CD14-positive monocyte (primary cell): Measurements from ENCODE around the gene UBE2G1. TPM values are rescaled to one million over a fixed set of nuclear protein-coding genes. Genes with fewer than 3 reads are reported as not detected.

ENCODE experiments used
- DNase-seq, 3 donors: peaks; one replicate each; pipeline ENCODE4 v3.0.0-alpha.2; 2011 to 2022
- H2AFZ ChIP-seq: 2 replicates; pipeline ENCODE4 v1.6.0; 2012; ENCODE audit warnings: mild to moderate bottlenecking, low read depth, low read length, inconsistent platforms; ENCODE audit not compliant: insufficient read depth, poor library complexity, severe bottlenecking
- H3K27ac ChIP-seq, 2 donors: 1 replicate in 1 of 2; 2 replicates in 1 of 2; pipeline ENCODE4 v1.5.1; 2012 to 2013; ENCODE audit warnings: low read length in 2 of 2, control low read depth in 1 of 2, inconsistent platforms in 1 of 2, low read depth in 1 of 2, mild to moderate bottlenecking in 1 of 2
- H3K27me3 ChIP-seq, 2 donors: one replicate each; pipeline versions ENCODE4 v1.6.0 to v1.6.1; 2011 to 2013; ENCODE audit warnings: low read length in 2 of 2; ENCODE audit not compliant: control insufficient read depth in 2 of 2, insufficient read depth in 2 of 2
- H3K36me3 ChIP-seq, 2 donors: replicated peaks in 1 of 2; 1 replicate in 1 of 2; 2 replicates in 1 of 2; pipeline versions ENCODE4 v1.5.1 to v1.6.1; 2012 to 2013; ENCODE audit warnings: low read length in 2 of 2, control low read depth in 1 of 2, inconsistent platforms in 1 of 2, mild to moderate bottlenecking in 1 of 2; ENCODE audit not compliant: insufficient read depth in 2 of 2, control insufficient read depth in 1 of 2
- H3K4me1 ChIP-seq, 2 donors: 1 replicate in 1 of 2; 2 replicates in 1 of 2; pipeline versions ENCODE4 v1.5.1 to v1.6.1; 2012 to 2013; ENCODE audit warnings: low read length in 2 of 2, control low read depth in 1 of 2, inconsistent platforms in 1 of 2, mild to moderate bottlenecking in 1 of 2, moderate library complexity in 1 of 2; ENCODE audit not compliant: insufficient read depth in 2 of 2, control insufficient read depth in 1 of 2
- H3K4me2 ChIP-seq: replicated peaks from 2 replicates; pipeline ENCODE3; 2012; ENCODE audit warnings: low read length, moderate library complexity, mild to moderate bottlenecking; ENCODE audit not compliant: poor library complexity, severe bottlenecking; ENCODE audit errors: extremely low read depth
- H3K4me3 ChIP-seq, 3 experiments: fragments of 200-600 bp in 1 of 3; sonication (generic) in 1 of 3; replicated peaks in 1 of 3; 1 replicate in 2 of 3; 2 replicates in 1 of 3; pipeline ENCODE4 v1.5.1; 2011 to 2013; ENCODE audit warnings: low read length in 3 of 3, mild to moderate bottlenecking in 3 of 3, control low read depth in 2 of 3, low read depth in 2 of 3, inconsistent platforms in 1 of 3, moderate library complexity in 1 of 3
- H3K79me2 ChIP-seq: 2 replicates; pipeline ENCODE4 v1.6.0; 2012; ENCODE audit warnings: mild to moderate bottlenecking, control low read depth, inconsistent platforms, low read length, moderate library complexity; ENCODE audit not compliant: insufficient read depth
- H3K9ac ChIP-seq: 2 replicates; pipeline ENCODE4 v1.6.0; 2017; ENCODE audit warnings: low read length, mild to moderate bottlenecking; ENCODE audit not compliant: insufficient read depth, poor library complexity, severe bottlenecking
- H3K9me3 ChIP-seq, 2 donors: replicated peaks in 1 of 2; 1 replicate in 1 of 2; 2 replicates in 1 of 2; pipeline versions ENCODE4 v1.5.1 to v1.6.1; 2012 to 2013; ENCODE audit warnings: low read length in 2 of 2, control low read depth in 1 of 2; ENCODE audit not compliant: control insufficient read depth in 1 of 2, insufficient read depth in 1 of 2
- H4K20me1 ChIP-seq: 2 replicates; pipeline ENCODE4 v1.6.0; 2012; ENCODE audit warnings: mild to moderate bottlenecking, low read length, control low read depth, moderate library complexity; ENCODE audit not compliant: insufficient read depth
- H3K27ac Mint-ChIP-seq, 7 donors: one replicate each; pipeline ENCODE4 v1.8.0; 2020; ENCODE audit warnings: mild to moderate bottlenecking in 7 of 7, mixed read lengths in 7 of 7, moderate library complexity in 6 of 7, inconsistent platforms in 2 of 7
- H3K27me3 Mint-ChIP-seq, 3 donors: one replicate each; pipeline ENCODE4 v1.8.0; 2021 to 2022; ENCODE audit warnings: low read depth in 3 of 3, mild to moderate bottlenecking in 3 of 3, mixed read lengths in 3 of 3, moderate library complexity in 3 of 3, inconsistent platforms in 1 of 3
- H3K36me3 Mint-ChIP-seq, 2 donors: one replicate each; pipeline ENCODE4 v1.8.0; 2020; ENCODE audit warnings: mixed read lengths in 2 of 2, inconsistent platforms in 1 of 2, mild to moderate bottlenecking in 1 of 2
- H3K4me1 Mint-ChIP-seq: one replicate; pipeline ENCODE4 v1.8.0; 2020; ENCODE audit warnings: mild to moderate bottlenecking, mixed read lengths
- H3K4me3 Mint-ChIP-seq, 2 donors: one replicate each; pipeline ENCODE4 v1.8.0; 2020; ENCODE audit warnings: mild to moderate bottlenecking in 2 of 2, mixed read lengths in 2 of 2, moderate library complexity in 1 of 2
- H3K9me3 Mint-ChIP-seq, 7 donors: one replicate each; pipeline ENCODE4 v1.8.0; 2020 to 2022; ENCODE audit warnings: mixed read lengths in 7 of 7, mild to moderate bottlenecking in 6 of 7, moderate library complexity in 6 of 7, inconsistent platforms in 2 of 7
- WGBS: methylation state at CpG from one replicate; pipeline ENCODE4 v1.1.5; 2013; ENCODE audit warnings: missing lambda C conversion rate; ENCODE audit not compliant: insufficient coverage; 5-methylcytosine and 5-hydroxymethylcytosine counted together
- intact Hi-C, 2 donors: fragments of 100-400 bp; cut with micrococcal nuclease; formaldehyde crosslinking; loops; one replicate each; pipeline versions ENCODE4 v1.15.0 to v1.15.1; 2023
- polyA plus RNA-seq, 3 donors: library from polyadenylated mRNA; depleted of rRNA in 1 of 3; unstranded in 2 of 3; stranded (reverse) in 1 of 3; fragments of 300-500 nt in 2 of 3; fragments of >200 nt in 1 of 3; fragmentation: Illumina TruSeq in 2 of 3; gene quantifications; 1 replicate in 2 of 3; 2 replicates in 1 of 3; pipeline ENCODE4 v1.2.3, GENCODE V29; 2012 to 2021
- TF ChIP-seq, protein P1 (sequence below): fragments of 200-600 bp; IDR thresholded peaks from one replicate; pipeline ENCODE4 v1.8.0; 2022; ENCODE audit warnings: antibody characterized with exemption, mild to moderate bottlenecking

UBE2G1 gene
- polyA plus RNA-seq, 3 donors, result 18.3 to 41.4 (median 29.3) TPM

DNA sequence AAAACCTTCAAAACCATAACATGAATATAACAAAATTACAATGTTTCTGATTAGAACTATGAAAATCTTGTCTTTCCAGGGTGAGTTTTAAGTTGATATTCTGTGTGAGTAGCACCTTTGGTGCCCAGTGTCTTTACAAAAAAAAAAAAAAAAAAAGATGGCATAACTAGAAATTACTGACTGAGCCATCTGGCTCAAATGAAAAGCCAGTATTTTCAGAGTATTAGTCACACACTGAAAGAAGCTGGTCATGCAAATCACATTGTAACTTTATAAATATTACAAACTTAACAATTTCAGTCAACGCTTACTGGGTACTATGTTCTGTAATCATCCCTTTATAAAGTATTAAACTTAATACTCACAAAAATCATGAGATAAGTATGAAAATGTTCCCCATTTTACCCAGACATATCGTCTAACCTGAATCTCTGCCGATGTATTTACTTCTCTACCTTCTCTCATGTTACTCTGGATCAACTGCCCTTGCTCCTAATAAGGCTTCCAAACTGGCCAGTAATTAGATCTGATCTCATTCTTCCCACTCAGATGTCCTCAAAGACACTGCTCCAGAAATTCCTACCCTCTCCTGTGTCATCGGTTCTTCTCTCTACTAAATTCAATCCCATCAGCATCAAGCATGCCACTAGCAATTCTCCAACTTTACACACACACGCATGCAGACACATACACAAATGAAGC, 25.4 kb downstream of the UBE2G1 start:
- no peak overlapping the region for H3K4me2 ChIP-seq
- no peak overlapping the region for H2AFZ ChIP-seq
- no peak overlapping the region for H3K27ac ChIP-seq
- H3K27me3 ChIP-seq, result no peaks in the 10 kb centered on the region
- intact Hi-C loops, result no loop called here
- no peak overlapping the region for H3K4me3 ChIP-seq
- Mint-ChIP-seq H3K27me3 (peaks cover 0 to 1% (median 0%) of the 10 kb centered on the region in 3 donors), H3K4me3 (no peak overlapping the region), H3K9me3 (no peaks in the 10 kb centered on the region), H3K36me3 (peaks cover 0 to 9% of the 10 kb centered on the region in 2 donors), H3K27ac (no peak overlapping the region), H3K4me1 (peaks cover 9% of the 10 kb centered on the region)
- 88% methylated on average over 4 of the region's 5 CpGs for WGBS
- no peak overlapping the region for H3K9ac ChIP-seq
- H3K36me3 ChIP-seq, result peaks cover 0 to 9% of the 10 kb centered on the region in 2 donors
- TF ChIP-seq, protein P1, sequence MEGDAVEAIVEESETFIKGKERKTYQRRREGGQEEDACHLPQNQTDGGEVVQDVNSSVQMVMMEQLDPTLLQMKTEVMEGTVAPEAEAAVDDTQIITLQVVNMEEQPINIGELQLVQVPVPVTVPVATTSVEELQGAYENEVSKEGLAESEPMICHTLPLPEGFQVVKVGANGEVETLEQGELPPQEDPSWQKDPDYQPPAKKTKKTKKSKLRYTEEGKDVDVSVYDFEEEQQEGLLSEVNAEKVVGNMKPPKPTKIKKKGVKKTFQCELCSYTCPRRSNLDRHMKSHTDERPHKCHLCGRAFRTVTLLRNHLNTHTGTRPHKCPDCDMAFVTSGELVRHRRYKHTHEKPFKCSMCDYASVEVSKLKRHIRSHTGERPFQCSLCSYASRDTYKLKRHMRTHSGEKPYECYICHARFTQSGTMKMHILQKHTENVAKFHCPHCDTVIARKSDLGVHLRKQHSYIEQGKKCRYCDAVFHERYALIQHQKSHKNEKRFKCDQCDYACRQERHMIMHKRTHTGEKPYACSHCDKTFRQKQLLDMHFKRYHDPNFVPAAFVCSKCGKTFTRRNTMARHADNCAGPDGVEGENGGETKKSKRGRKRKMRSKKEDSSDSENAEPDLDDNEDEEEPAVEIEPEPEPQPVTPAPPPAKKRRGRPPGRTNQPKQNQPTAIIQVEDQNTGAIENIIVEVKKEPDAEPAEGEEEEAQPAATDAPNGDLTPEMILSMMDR, result no peak
- no peaks in the 10 kb centered on the region for H3K9me3 ChIP-seq
- peaks cover 1 to 7% of the 10 kb centered on the region in 2 donors for H3K4me1 ChIP-seq
- peaks cover 98% of the 10 kb centered on the region for H3K79me2 ChIP-seq
- H4K20me1 ChIP-seq, result peaks cover 99% of the 10 kb centered on the region
- no peak for DNase-seq

DNA sequence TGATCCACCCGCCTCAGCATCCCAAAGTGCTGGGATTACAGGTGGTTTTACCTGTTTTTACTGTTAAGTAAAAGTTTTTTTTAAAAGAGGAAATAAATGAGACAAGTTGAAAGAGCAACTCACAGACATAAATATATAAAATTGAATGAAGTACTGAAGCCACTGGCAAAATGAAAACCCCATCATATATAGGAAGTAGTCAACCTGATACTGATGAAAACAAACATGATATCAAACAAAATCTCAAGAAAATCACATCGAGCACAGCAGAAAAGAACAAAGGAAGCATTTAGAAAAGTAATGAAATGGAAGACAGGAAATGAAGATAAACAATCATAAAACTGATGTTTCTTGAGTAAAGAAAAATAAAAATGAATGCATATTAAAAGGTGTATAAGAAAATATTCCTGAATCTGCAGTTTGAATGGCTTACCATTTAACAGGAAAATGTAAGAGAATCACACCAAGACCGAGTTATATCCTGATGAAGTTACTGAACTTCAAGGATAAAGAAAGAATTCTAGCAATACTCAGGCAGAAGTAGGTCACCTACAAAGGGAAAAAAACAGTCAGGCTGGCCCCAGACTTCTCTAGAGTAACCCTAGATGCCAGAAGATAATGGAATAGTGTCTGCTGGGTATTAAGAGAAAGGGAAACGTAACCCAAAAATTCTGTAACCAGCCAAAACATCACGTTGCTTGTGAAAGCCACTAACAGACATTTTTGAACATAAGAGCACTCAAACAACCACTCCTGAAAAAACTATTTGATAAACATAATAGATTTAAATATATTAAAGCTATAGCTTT, 31.5 kb downstream of the UBE2G1 start:
- no peak overlapping the region for H3K4me2 ChIP-seq
- H3K9ac ChIP-seq, result no peak overlapping the region
- H4K20me1 ChIP-seq, result peaks cover 95% of the 10 kb centered on the region
- intact Hi-C loops, result no loop called here
- no peaks in the 10 kb centered on the region for H3K27me3 ChIP-seq
- peaks cover 95% of the 10 kb centered on the region for H3K79me2 ChIP-seq
- TF ChIP-seq, protein P1, result no peak
- no peaks in the 10 kb centered on the region for H3K9me3 Mint-ChIP-seq
- peaks cover 0 to 1% (median 0%) of the 10 kb centered on the region in 3 donors for H3K27me3 Mint-ChIP-seq
- no peak overlapping the region for H3K27ac Mint-ChIP-seq
- H3K4me3 ChIP-seq, result no peak overlapping the region
- no CpG with 5 or more reads among the region's 5 CpGs for whole genome bisulfite sequencing
- no peaks in the 10 kb centered on the region for H3K4me1 ChIP-seq
- H3K4me3 Mint-ChIP-seq, result no peak overlapping the region
- no peaks in the 10 kb centered on the region for H3K9me3 ChIP-seq
- peaks cover 0 to 3% of the 10 kb centered on the region in 2 donors for H3K36me3 ChIP-seq
- H3K4me1 Mint-ChIP-seq, result peaks cover 8% of the 10 kb centered on the region
- H3K36me3 Mint-ChIP-seq, result peaks cover 0 to 2% of the 10 kb centered on the region in 2 donors
- no peak overlapping the region for H2AFZ ChIP-seq
- H3K27ac ChIP-seq, result no peak overlapping the region
- DNase-seq, result no peak
